ENCODE results near the gene NIPSNAP2.

DNA sequence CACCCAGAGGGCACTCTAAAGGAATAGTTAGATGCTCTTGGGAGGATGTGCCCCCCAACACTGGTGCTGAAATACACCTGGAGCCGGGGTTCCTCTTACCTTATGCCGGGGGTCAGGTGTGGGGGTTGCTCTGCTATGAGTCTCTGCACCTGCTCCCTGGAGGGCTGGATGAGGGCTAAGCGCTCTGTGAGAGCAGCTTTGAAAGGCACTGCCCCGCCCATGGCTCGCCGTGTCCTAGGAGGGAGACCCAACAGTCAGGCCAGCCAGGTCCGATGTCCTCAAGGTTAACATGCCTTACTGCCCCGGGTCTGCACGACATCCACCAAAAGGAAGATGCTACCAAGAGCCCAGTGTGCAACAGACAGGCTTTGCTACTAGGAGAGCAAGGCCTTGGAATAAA, 55.1 kb downstream of the NIPSNAP2 start:
- TF ChIP-seq LEF1 (IDR thresholded peaks at IDR 0.05; ENCODE audit: borderline replicate concordance) (no peak), FOXK2 (IDR thresholded peaks at IDR 0.05) (no peak), CTBP1 (IDR thresholded peaks at IDR 0.05; ENCODE audit: borderline replicate concordance) (no peak)
